ENCODE measurements around the gene MKLN1. TPM values are rescaled to one million over a fixed set of nuclear protein-coding genes. Genes with fewer than 3 reads are reported as not detected.
A peak's percentile ranks its signal among the peaks of the same experiment; 100 is the strongest.

MKLN1 gene
- total and polyA plus RNA-seq, 2 of the 13 experiments (the other 11 are each of a cell fraction or from before 2014, with no cell fraction given): 33.6 to 43.5 TPM

- TF ChIP-seq FOXA1 (IDR thresholded peaks at IDR 0.05) (no peak), FOXA1 (CRISPR knock-in tag; IDR thresholded peaks at IDR 0.05) (no peak), ZSCAN29 (CRISPR knock-in tag; conservative IDR thresholded peaks at IDR 0.05) (peak; percentile 67; the same call in 1 of the 2 replicates), BHLHE40 (IDR thresholded peaks at IDR 0.05; ENCODE audit: low read length) (no peak), ZBTB2 (CRISPR knock-in tag; IDR thresholded peaks at IDR 0.05; ENCODE audit: low read depth) (no peak; the same call in 1 of the 2 replicates), ZNF629 (CRISPR knock-in tag; conservative IDR thresholded peaks at IDR 0.05) (no peak), ASH2L (IDR thresholded peaks at IDR 0.05; ENCODE audit: insufficient read length, low read depth, low read length) (peak; percentile 97), ZFAT (CRISPR knock-in tag; conservative IDR thresholded peaks at IDR 0.05) (no peak), NAIF1 (CRISPR knock-in tag; IDR thresholded peaks at IDR 0.05; ENCODE audit: borderline replicate concordance) (peak; percentile 77; the same call in 1 of the 2 replicates), TEF (CRISPR knock-in tag; IDR thresholded peaks at IDR 0.05) (no peak), ZSCAN9 (CRISPR knock-in tag; IDR thresholded peaks at IDR 0.05; ENCODE audit: borderline replicate concordance) (peak; percentile 67; the same call in 1 of the 2 replicates), BATF2 (CRISPR knock-in tag; IDR thresholded peaks at IDR 0.05) (peak; percentile 90; the same call in 1 of the 2 replicates), ZBTB38 (CRISPR knock-in tag; IDR thresholded peaks at IDR 0.05) (peak; percentile 93; the same call in 1 of the 2 replicates), ZBTB3 (CRISPR knock-in tag; IDR thresholded peaks at IDR 0.05; ENCODE audit: borderline replicate concordance, low read depth) (no peak), PRPF4 (IDR thresholded peaks at IDR 0.05; ENCODE audit: low read depth, low read length, poor library complexity, severe bottlenecking) (no peak), GTF2F1 (IDR thresholded peaks at IDR 0.05; ENCODE audit: low read length) (no peak), NCOA5 (CRISPR knock-in tag; IDR thresholded peaks at IDR 0.05) (no peak), THAP11 (CRISPR knock-in tag; IDR thresholded peaks at IDR 0.05) (peak; percentile 68; the same call in 1 of the 2 replicates), CEBPB (IDR thresholded peaks at IDR 0.05; ENCODE audit: borderline replicate concordance, low read depth, low read length) (no peak), MYNN (CRISPR knock-in tag; IDR thresholded peaks at IDR 0.05; ENCODE audit: low read depth) (0 out of 2 replicates have a peak, but pooled peaks have one; percentile 37), MTF2 (CRISPR knock-in tag; IDR thresholded peaks at IDR 0.05; ENCODE audit: borderline replicate concordance) (no peak), ZNF878 (CRISPR knock-in tag; IDR thresholded peaks at IDR 0.05) (no peak), ZFP91 (CRISPR knock-in tag; IDR thresholded peaks at IDR 0.05; ENCODE audit: borderline replicate concordance) (peak; percentile 100), HDAC6 (IDR thresholded peaks at IDR 0.05; ENCODE audit: low read depth, low read length) (no peak)
Measured at GRCh38 chr7:131327626-131328376, at the start of gene MKLN1 (continued).

All from HepG2 (cell line).